ENCODE results near the gene NXF1. TPM values are rescaled to one million over a fixed set of nuclear protein-coding genes. Genes with fewer than 3 reads are reported as not detected.

Gene NXF1
- total and polyA plus RNA-seq, 2 of the 13 experiments (the other 11 are each of a cell fraction or from before 2014, with no cell fraction given): 30.4 to 30.9 TPM

DNA sequence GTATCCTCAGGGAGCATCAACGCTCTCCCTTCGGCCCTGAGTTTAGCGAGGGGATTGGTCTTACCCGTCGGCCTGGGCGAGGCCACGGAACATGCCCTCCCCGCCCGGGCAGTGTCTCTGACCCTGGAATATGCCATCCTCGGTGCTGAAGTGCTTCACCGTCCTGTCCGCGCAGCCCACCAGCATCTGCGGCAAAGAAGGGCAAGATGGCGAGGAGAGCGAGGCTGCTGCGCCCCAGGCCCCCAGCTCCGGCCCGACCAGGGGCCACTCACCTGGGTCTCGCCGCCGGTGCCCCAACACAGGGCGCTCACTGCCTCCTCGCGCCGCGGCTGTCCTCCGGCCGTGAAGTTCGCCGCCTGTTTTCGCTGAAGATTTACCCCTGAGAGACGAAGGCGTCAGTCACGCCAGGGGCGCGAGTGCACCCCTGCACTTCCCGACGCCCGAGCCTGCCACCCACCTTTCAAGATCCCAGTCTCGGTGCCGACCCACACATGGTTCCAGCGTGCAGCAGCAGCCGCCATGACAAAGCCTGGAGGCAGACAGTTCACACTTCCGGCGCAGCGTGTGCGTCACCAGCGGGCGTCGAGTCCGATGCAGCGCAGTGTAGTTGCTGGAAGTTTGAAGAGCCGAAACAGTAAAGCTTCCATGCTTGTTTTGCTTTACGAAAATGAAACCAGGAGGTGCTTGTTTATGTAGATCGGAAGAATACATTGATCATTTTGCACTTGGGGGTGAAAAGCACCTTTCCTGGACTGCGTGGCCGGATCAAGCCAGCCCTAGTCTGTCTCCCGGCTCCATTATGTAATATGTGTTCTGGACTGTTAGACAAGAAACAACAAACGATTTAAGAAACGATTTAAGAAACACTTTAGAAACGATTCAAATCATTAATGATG is 34.1 kb upstream of the NXF1 start, which contains the start of gene WDR74 (continued):
- TF ChIP-seq ZFP91 (CRISPR knock-in tag; IDR thresholded peaks at IDR 0.05; ENCODE audit: borderline replicate concordance): peak; percentile 89
- TF ChIP-seq, protein P1, sequence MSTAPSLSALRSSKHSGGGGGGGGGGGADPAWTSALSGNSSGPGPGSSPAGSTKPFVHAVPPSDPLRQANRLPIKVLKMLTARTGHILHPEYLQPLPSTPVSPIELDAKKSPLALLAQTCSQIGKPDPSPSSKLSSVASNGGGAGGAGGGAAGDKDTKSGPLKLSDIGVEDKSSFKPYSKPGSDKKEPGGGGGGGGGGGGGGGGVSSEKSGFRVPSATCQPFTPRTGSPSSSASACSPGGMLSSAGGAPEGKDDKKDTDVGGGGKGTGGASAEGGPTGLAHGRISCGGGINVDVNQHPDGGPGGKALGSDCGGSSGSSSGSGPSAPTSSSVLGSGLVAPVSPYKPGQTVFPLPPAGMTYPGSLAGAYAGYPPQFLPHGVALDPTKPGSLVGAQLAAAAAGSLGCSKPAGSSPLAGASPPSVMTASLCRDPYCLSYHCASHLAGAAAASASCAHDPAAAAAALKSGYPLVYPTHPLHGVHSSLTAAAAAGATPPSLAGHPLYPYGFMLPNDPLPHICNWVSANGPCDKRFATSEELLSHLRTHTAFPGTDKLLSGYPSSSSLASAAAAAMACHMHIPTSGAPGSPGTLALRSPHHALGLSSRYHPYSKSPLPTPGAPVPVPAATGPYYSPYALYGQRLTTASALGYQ (CRISPR knock-in tag; IDR thresholded peaks at IDR 0.05): peak; percentile 30; the same call in 1 of the 2 replicates
- peak; percentile 99 for TF ChIP-seq MXD4 (CRISPR knock-in tag; IDR thresholded peaks at IDR 0.05)
- TF ChIP-seq, protein P2, sequence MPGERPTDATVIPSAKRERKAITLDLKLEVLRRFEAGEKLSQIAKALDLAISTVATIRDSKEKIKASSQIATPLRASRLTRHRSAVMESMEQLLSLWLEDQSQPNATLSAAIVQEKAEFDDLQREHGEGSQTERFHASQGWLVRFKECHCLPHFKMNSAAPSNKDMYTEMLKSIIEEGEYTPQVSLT (CRISPR knock-in tag; IDR thresholded peaks at IDR 0.05; ENCODE audit: borderline replicate concordance, low read depth): peak; percentile 77; the same call in 1 of the 2 replicates
- TF ChIP-seq HNF4G (IDR thresholded peaks at IDR 0.05; ENCODE audit: borderline replicate concordance, low read depth, low read length): no peak
- TF ChIP-seq HNF4G (CRISPR knock-in tag; IDR thresholded peaks at IDR 0.05; ENCODE audit: borderline replicate concordance, low read depth): 0 out of 2 replicates have a peak, but pooled peaks have one; percentile 69
- no peak for TF ChIP-seq PRMT3 (CRISPR knock-in tag; IDR thresholded peaks at IDR 0.05; ENCODE audit: borderline replicate concordance, low read depth)
- TF ChIP-seq, protein P3, sequence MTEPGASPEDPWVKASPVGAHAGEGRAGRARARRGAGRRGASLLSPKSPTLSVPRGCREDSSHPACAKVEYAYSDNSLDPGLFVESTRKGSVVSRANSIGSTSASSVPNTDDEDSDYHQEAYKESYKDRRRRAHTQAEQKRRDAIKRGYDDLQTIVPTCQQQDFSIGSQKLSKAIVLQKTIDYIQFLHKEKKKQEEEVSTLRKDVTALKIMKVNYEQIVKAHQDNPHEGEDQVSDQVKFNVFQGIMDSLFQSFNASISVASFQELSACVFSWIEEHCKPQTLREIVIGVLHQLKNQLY (CRISPR knock-in tag; IDR thresholded peaks at IDR 0.05): peak; percentile 63; the same call in 1 of the 2 replicates
- TF ChIP-seq JDP2 (CRISPR knock-in tag; IDR thresholded peaks at IDR 0.05; ENCODE audit: borderline replicate concordance): no peak
- TF ChIP-seq ZNF746 (CRISPR knock-in tag; IDR thresholded peaks at IDR 0.05): no peak
- TF ChIP-seq ZNF773 (CRISPR knock-in tag; IDR thresholded peaks at IDR 0.05; ENCODE audit: borderline replicate concordance): no peak
- no peak for TF ChIP-seq CEBPB (IDR thresholded peaks at IDR 0.05; ENCODE audit: borderline replicate concordance, low read depth, low read length)
- TF ChIP-seq BCL3 (CRISPR knock-in tag; IDR thresholded peaks at IDR 0.05): no peak; the same call in 1 of the 2 replicates
- 0 out of 2 replicates have a peak, but pooled peaks have one; percentile 84 for TF ChIP-seq KLF13 (CRISPR knock-in tag; IDR thresholded peaks at IDR 0.05)
- TF ChIP-seq ZNF501 (CRISPR knock-in tag; IDR thresholded peaks at IDR 0.05): peak; percentile 83; the same call in 1 of the 2 replicates
- TF ChIP-seq SRF (IDR thresholded peaks at IDR 0.05; ENCODE audit: low read depth, low read length): peak; percentile 82
- TF ChIP-seq, protein P4, sequence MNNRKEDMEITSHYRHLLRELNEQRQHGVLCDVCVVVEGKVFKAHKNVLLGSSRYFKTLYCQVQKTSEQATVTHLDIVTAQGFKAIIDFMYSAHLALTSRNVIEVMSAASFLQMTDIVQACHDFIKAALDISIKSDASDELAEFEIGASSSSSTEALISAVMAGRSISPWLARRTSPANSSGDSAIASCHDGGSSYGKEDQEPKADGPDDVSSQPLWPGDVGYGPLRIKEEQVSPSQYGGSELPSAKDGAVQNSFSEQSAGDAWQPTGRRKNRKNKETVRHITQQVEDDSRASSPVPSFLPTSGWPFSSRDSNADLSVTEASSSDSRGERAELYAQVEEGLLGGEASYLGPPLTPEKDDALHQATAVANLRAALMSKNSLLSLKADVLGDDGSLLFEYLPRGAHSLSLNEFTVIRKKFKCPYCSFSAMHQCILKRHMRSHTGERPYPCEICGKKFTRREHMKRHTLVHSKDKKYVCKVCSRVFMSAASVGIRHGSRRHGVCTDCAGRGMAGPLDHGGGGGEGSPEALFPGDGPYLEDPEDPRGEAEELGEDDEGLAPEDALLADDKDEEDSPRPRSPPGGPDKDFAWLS (CRISPR knock-in tag; IDR thresholded peaks at IDR 0.05; ENCODE audit: borderline replicate concordance): no peak
- peak; percentile 72; the same call in 1 of the 2 replicates for TF ChIP-seq TARDBP (CRISPR knock-in tag; IDR thresholded peaks at IDR 0.05)
- TF ChIP-seq ZNF713 (CRISPR knock-in tag; IDR thresholded peaks at IDR 0.05): 0 out of 2 replicates have a peak, but pooled peaks have one; percentile 57
